Posterior cingulate gyrus (tissue), 11 donors: ENCODE measurements around the gene TAF1B.
"Not testable (repeated sequence)": the region's sequence is repeated elsewhere in the genome, so short reads cannot be mapped to it uniquely, and the experiment has no call there.

Experiments used
- DNase-seq, 10 donors: peaks; one replicate each; pipeline versions ENCODE4 v3.0.0 to v3.0.0-alpha.2; 2020 to 2021; ENCODE audit warnings: mixed read lengths in 3 of 10
- intact Hi-C: fragments of 100-400 bp; cut with DNase I; formaldehyde crosslinking; loops from one replicate; pipeline ENCODE4 v1.15.1; 2023

The TAF1B gene

GRCh38 chr2:9824956-9825720 is 18.1 kb upstream of the TAF1B start:
- no peak for DNase-seq
- intact Hi-C loops, result no loop called here

GRCh38 chr2:9826208-9826607 is 17.1 kb upstream of the TAF1B start:
- DNase-seq, result no peak
- intact Hi-C loops, result no loop called here

GRCh38 chr2:9830685-9831410 is 12.4 kb upstream of the TAF1B start:
- intact Hi-C loops, result no loop called here

GRCh38 chr2:9831670-9832069 is 11.6 kb upstream of the TAF1B start:
- DNase-seq, result no peak
- intact Hi-C loops, result no loop called here

More at GRCh38 chr2:9830685-9831410, 12.4 kb upstream of the TAF1B start:
- DNase-seq, result no peak

GRCh38 chr2:9832586-9832985 is 10.7 kb upstream of the TAF1B start:
- intact Hi-C loops, result no loop called here
- no peak for DNase-seq

- intact Hi-C loops, DNase-seq: not testable (repeated sequence)
Observed at GRCh38 chr2:9835068-9835467, 8.2 kb upstream of the TAF1B start.

- intact Hi-C loops, result no loop called here
- no peak for DNase-seq
Observed at GRCh38 chr2:9836074-9836473, 7.2 kb upstream of the TAF1B start.

- no peak for DNase-seq
- intact Hi-C loops, result no loop called here
Observed at GRCh38 chr2:9836517-9836916, 6.8 kb upstream of the TAF1B start.

GRCh38 chr2:9837451-9837850 is 5.8 kb upstream of the TAF1B start:
- no peak for DNase-seq
- intact Hi-C loops, result no loop called here

GRCh38 chr2:9838391-9838790 is 4.9 kb upstream of the TAF1B start:
- intact Hi-C loops, result no loop called here

GRCh38 chr2:9842487-9843228 is 616 bp upstream of the TAF1B start:
- no peak for DNase-seq
- intact Hi-C loops, result loop anchor here (5.0 kb wide), 1 partner anchor 110 kb away; the partner anchor contains the start of gene GRHL1

More at GRCh38 chr2:9838391-9838790, 4.9 kb upstream of the TAF1B start:
- DNase-seq, result no peak

GRCh38 chr2:9844036-9844483 is 786 bp downstream of the TAF1B start:
- intact Hi-C loops, result loop anchor here (5.0 kb wide), 1 partner anchor 108 kb away; the partner anchor contains the start of gene GRHL1
- peak in 1 of 10 donors; percentile 73 for DNase-seq

GRCh38 chr2:9844576-9844975 is 1.3 kb downstream of the TAF1B start:
- intact Hi-C loops, result loop anchor here (5.0 kb wide), 1 partner anchor 108 kb away; the partner anchor contains the start of gene GRHL1
- DNase-seq, result no peak

- DNase-seq, result no peak
- intact Hi-C loops, result no loop called here
Observed at GRCh38 chr2:9846554-9846953, 3.3 kb downstream of the TAF1B start.

GRCh38 chr2:9847140-9847539 is 3.9 kb downstream of the TAF1B start:
- intact Hi-C loops, result no loop called here
- no peak for DNase-seq

- intact Hi-C loops, result no loop called here
- DNase-seq, result no peak
Observed at GRCh38 chr2:9852881-9853280, 9.6 kb downstream of the TAF1B start.

GRCh38 chr2:9857814-9858729 is 14.8 kb downstream of the TAF1B start:
- intact Hi-C loops, result no loop called here
- DNase-seq, result no peak

- DNase-seq, result no peak
Observed at GRCh38 chr2:9858730-9859068, 15.4 kb downstream of the TAF1B start.

GRCh38 chr2:9860922-9861580 is 17.8 kb downstream of the TAF1B start:
- intact Hi-C loops, result not testable (repeated sequence)

More at GRCh38 chr2:9858730-9859068, 15.4 kb downstream of the TAF1B start:
- intact Hi-C loops, result no loop called here

More at GRCh38 chr2:9860922-9861580, 17.8 kb downstream of the TAF1B start:
- DNase-seq, result peak in 1 of 10 donors; percentile 56
